NT2/D1 (cell line): ENCODE measurements around the gene GRM7.

Source experiments
- SUZ12 ChIP-seq: IDR thresholded peaks from 2 replicates; pipeline ENCODE4 v1.6.1; 2011; ENCODE audit not compliant: insufficient read length, insufficient read depth; ENCODE audit errors: extremely low read depth
- YY1 ChIP-seq: IDR thresholded peaks from 2 replicates; pipeline ENCODE4 v1.6.1; 2011; ENCODE audit not compliant: insufficient read length, insufficient read depth
- ZNF274 ChIP-seq: IDR thresholded peaks from 2 replicates; pipeline ENCODE4 v1.6.1; 2011; ENCODE audit warnings: mild to moderate bottlenecking, low read depth, low read length

DNA sequence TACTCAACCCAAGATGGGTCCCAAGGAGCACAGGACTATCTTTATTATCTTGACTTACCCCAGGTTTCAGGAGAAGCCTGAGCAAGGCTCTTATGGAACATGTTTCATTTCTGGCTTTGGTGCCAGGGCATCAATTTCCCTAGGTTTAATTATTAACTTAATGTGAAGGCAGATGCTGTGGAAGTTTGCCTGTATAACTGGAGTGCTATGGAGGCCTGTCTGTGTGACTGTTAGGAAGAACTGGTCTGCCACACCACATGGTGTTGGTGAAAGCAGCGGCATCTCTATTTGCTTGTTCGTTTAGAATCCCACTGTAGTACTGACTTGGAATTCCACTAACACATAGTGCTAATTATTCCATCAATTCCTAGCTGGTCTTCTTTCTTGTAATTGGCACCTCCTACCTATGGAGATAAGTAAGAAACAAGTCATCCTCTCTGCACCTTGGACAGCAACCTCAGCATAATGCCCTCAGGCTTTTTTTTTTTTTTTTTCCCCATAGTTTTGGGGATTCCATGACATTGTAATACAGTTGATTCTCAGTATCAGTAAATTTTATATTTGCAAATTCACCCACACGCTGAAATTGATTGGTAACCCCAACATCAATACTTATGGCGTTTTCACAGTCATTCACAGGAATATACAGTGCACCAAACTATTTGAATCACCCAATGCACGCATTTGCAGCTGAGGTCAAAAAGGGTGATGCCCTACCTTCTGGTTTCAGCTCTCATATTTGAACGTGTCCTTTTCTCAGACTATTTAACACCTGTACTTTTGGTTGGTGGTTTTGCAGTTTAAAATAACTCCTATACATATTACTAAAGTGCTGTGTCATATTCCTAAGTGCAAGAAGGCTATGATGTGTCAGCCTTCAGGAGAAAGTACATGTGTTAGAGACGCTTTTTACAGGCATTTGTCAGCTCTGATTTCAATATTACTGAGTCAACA is 867.9 kb downstream of the GRM7 start:
- TF ChIP-seq ZNF274: no peak
- no peak for TF ChIP-seq SUZ12
- TF ChIP-seq YY1: no peak
